Right cardiac atrium (tissue), 5 donors: ENCODE results near the gene EPHB4. TPM values are rescaled to one million over a fixed set of nuclear protein-coding genes. Genes with fewer than 3 reads are reported as not detected.

Source experiments
- ATAC-seq, 2 donors: fragments of 200-7000 bp; cut with Tn5 transposase; one replicate each; pipeline versions ENCODE4 v1.8.0 to v1.9.1; 2020; ENCODE audit warnings: moderate library complexity in 2 of 2, mild to moderate bottlenecking in 1 of 2
- DNase-seq, 3 donors: peaks; one replicate each; pipeline ENCODE4 v3.0.0-alpha.2; 2020
- H3K27ac ChIP-seq: one replicate; pipeline ENCODE4 v1.5.1; 2013; ENCODE audit warnings: mild to moderate bottlenecking, low read length, control low read depth, moderate library complexity
- H3K27me3 ChIP-seq: one replicate; pipeline ENCODE4 v1.6.1; 2013; ENCODE audit not compliant: control insufficient read depth, insufficient read depth
- H3K4me1 ChIP-seq: one replicate; pipeline ENCODE4 v1.6.1; 2013; ENCODE audit warnings: low read length; ENCODE audit not compliant: control insufficient read depth, insufficient read depth
- H3K4me3 ChIP-seq: one replicate; pipeline ENCODE4 v1.5.1; 2013; ENCODE audit warnings: low read length, control low read depth
- H3K9me3 ChIP-seq: one replicate; pipeline ENCODE4 v1.6.1; 2013; ENCODE audit warnings: low read length; ENCODE audit not compliant: control insufficient read depth
- WGBS: extraction: QIAGEN DNeasy Blood & Tissue Kit; methylation state at CpG from one replicate; pipeline ENCODE4 v1.1.7; 2013; 5-methylcytosine and 5-hydroxymethylcytosine counted together
- intact Hi-C, 4 donors: fragments of 100-400 bp; cut with DNase I; formaldehyde crosslinking; loops; one replicate each; pipeline versions ENCODE4 v1.11.0 to v1.14.0; 2022 to 2023
- polyA plus RNA-seq: library from polyadenylated mRNA; stranded (reverse); fragments of 200-250 nt; gene quantifications from one replicate; pipeline ENCODE4 v1.2.3, GENCODE V29; 2013
- total RNA-seq, 4 donors: library from RNA; stranded (reverse); fragmentation: NEBNext Ultra II Directional; extraction: Animal tissue kit (Norgen Biotek cat#: 25700); gene quantifications; one replicate each; pipeline ENCODE4 v1.2.1, GENCODE V29; 2021
- donor health status: healthy with polysubstance abuse.
- donor health status: DM: no; HTN: yes; CAD: no.
- donor health status: DM: no; HTN: no; CAD: no.
- donor health status: DM: no; HTN: yes; CAD: no; lungs with severe emphysema.
- donor health status: DM: yes; HTN: yes; CAD: no.

EPHB4 gene
- total and polyA plus RNA-seq, 5 donors: 14.4 to 51.4 (median 29.6) TPM

DNA sequence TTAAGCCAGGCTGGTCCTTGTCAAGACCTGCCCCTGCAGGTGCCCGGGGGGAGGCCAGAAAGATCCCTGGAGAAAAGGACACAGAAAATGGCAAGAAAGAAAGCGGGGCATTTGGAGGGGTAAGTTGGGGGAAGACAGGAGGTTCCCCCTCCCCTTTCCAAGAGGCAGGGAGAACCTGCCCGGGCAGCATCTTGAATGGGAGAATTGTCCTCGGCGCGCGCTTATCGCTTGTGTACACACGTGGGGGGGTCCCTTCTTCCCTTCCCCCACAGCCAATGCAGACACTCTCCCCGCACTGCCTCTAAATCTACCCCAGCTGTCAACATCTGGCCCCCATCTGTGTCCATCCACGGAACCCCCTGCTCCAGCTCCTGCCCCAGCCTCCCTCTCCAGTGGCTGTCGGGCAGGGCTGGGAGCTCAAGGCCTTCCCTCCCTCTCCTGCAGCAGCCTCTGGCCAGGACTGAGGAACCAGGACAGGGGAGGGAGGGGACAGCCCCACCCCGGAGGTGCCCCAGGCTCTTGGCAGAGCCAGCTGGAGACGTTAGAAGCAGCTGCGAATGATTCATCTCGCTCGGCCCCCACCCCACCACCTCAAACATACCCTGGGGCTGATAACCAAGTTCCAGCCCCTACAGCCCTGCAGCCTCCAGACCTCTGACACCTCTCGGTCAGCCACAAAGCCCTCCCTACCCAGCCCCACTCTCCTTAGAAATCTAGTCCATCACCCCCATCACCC lies 25.3 kb downstream of the EPHB4 start:
- Histone ChIP-seq H3K4me1 (peaks cover 4% of the 10 kb centered on the region), H3K9me3 (no peaks in the 10 kb centered on the region), H3K4me3 (no peak overlapping the region), H3K27me3 (no peaks in the 10 kb centered on the region), H3K27ac (no peak overlapping the region)
- peak; percentile 48 to 60 for ATAC-seq
- intact Hi-C loops: loop anchor here (2.0 to 5.0 kb wide), 3 partner anchors 49 to 51 kb away; partner anchors contain the start of gene SLC12A9 (in 3 of the 4)
- DNase-seq: peak; percentile 62 to 80 (median 74)
- WGBS: 33% methylated on average over 18 of the region's 18 CpGs

DNA sequence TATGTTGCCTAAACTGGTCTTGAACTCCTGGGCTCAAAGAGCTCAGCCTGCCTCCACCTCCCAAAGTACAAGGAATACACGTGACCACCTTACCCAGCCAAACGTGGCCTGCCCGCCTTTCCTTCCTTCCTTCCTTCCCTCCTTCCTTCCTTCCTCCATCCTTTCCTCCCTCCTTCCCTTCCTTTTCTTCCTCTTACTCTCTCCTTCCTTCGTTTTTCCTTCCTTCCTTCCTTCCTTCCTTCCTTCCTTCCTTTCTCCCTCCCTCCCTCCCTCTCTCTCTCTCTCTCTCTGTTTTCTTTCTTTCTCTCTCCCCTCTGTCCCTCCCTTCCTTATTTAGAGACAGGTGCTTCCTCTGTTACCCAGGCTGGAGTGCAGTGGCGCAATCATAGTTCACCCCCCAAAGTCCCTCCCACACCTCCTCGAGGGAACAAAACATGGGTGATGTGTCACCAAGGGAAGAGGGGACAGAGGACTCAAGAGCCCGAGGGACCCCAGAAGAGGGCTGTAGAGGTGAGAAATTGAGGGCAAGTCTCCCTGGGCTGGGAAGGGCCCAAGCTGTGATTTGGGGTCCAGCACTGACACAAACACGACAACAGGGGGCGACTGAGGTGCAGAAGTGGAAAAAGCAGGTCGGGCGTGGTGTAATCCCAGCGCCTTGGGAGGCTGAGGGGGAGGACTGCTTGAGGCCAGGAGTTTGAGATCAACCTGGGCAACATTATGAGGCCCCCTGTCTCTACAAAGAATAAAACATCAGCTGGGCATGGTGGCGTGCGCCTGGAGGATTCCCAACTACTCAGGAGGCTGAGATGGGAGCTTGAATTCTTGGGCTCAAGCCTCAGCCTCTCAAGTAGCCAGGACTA lies 28.1 kb downstream of the EPHB4 start:
- intact Hi-C loops: no loop called here
- H3K27me3 ChIP-seq: no peaks in the 10 kb centered on the region
- peaks cover 4% of the 10 kb centered on the region for H3K4me1 ChIP-seq
- no peak overlapping the region for H3K4me3 ChIP-seq
- H3K27ac ChIP-seq: no peak overlapping the region
- 17% methylated on average over 14 of the region's 14 CpGs for WGBS
- peak; percentile 42 to 48 for ATAC-seq
- peak; percentile 66 to 86 (median 83) for DNase-seq
- H3K9me3 ChIP-seq: no peaks in the 10 kb centered on the region

DNA sequence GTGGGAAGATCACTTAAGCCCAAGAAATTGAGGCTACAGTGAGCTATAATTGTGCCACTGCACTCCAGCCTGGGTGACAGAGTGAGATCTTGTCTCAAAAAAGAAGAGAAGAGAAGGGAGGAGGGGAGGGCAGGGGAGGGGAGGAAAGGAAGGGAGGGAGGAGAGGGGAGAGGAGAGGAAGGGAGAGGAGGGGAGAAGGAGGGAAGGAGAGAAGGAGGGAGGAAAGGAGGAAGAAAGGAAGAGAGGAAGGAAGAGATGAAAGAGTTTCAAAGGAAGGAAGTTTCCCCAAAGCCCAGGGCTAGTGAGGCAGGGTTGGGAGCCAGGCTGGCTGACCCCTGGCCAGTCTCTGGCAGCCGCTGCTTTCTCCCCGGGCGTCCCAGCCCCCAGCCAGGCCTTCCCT lies 32.6 kb downstream of the EPHB4 start:
- Histone ChIP-seq H3K9me3 (no peaks in the 10 kb centered on the region), H3K27me3 (no peaks in the 10 kb centered on the region), H3K4me1 (no peaks in the 10 kb centered on the region), H3K27ac (no peak overlapping the region), H3K4me3 (no peak overlapping the region)
- WGBS: 13% methylated on average over 3 of the region's 3 CpGs
- no peak for DNase-seq
- no peak for ATAC-seq
- intact Hi-C loops: no loop called here

DNA sequence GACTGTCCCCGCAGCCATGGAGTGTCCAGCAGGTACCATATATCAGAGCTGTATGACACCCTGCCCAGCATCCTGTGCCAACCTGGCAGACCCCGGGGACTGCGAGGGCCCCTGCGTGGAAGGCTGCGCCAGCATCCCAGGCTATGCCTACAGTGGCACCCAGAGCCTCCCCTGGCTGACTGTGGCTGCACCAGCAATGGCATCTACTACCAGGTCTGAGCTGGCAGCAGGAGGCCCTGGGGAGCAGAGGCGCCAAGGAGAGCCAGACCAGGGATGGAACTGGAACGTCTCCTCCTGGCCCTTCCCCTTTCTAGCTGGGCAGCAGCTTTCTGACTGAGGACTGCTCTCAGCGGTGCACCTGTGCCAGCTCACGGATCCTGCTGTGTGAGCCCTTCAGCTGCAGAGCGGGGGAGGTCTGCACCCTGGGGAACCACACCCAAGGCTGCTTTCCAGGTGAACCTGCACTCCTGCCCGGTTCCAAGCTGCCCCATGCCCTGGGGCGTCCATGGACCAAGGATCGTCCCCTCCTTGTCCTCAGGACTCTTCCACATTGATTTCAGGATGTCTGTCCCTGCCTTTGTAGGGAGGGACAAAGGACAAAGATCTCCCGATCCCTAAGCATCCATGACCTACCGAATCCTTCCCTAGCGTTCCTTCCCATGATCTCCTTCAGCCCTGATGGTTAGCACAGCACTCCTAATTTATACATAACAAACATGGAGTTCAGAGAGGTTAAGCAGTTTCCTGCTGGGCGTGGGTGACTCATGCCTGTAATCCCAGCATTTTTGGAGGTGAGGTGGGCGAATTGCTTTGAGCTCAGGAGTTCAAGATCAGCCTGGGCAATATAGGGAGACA lies 33.3 kb downstream of the EPHB4 start:
- no peak for DNase-seq
- Histone ChIP-seq H3K27ac (no peak overlapping the region), H3K4me3 (no peak overlapping the region), H3K4me1 (no peaks in the 10 kb centered on the region), H3K9me3 (no peaks in the 10 kb centered on the region), H3K27me3 (no peaks in the 10 kb centered on the region)
- intact Hi-C loops: no loop called here
- no peak for ATAC-seq
- WGBS: 67% methylated on average over 18 of the region's 18 CpGs

DNA sequence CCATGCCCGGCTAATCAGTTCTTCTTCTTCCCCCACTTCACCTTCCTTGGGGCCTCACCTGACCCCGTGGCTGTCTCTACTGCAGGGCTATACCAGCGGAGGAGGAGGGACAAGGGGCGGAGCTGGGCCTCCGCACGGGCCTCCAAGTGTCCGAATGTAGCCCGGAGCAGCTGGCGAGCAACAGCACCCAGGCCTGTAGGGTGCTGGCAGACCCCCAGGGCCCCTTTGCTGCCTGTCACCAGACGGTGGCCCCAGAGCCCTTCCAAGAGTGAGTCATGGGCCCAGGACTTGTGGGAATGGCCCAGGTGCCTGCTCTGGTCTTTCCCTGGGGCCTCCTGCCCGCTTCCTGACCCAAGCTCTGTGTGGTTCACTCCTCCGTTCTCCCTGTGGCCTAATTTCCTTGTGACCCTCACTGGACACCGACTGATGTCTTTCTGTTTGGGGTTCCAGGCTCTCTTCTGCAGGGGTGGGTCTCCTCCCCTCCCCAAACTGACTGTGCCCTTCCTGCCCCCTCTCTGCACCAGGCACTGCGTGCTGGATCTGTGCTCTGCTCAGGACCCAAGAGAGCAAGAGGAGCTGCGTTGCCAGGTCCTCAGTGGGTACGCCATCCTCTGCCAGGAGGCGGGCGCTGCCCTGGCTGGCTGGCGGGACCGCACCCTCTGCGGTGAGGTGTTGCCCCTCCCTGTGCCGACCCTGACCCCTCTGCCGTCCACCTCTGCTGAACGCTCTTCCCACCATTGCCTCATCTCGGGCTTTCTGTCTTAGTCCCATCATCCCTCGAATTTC lies 35.2 kb downstream of the EPHB4 start:
- Histone ChIP-seq H3K27me3 (no peaks in the 10 kb centered on the region), H3K4me3 (no peak overlapping the region), H3K9me3 (no peaks in the 10 kb centered on the region), H3K27ac (no peak overlapping the region), H3K4me1 (no peaks in the 10 kb centered on the region)
- ATAC-seq: no peak
- WGBS: 81% methylated on average over 26 of the region's 26 CpGs
- DNase-seq: no peak
- intact Hi-C loops: no loop called here

DNA sequence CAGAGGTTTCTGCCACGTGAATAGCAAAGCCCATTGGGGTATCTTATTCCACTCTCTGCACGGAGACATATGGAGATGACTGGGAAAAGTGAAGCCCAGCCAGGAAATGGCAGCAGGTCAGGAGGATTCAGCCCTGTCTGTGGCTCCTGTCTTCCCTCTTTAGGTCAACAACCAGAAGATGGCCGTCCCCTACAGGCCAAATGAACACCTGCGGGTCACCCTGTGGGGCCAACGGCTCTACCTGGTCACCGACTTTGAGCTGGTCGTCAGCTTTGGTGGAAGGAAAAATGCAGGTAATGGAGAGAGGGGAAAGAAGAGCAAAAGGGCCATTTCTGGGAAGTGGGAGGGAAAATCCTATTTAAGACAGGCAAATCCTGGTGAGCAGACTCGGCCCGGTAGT lies 38.3 kb downstream of the EPHB4 start:
- Histone ChIP-seq H3K27me3 (no peaks in the 10 kb centered on the region), H3K4me1 (no peaks in the 10 kb centered on the region), H3K4me3 (no peak overlapping the region), H3K27ac (no peak overlapping the region), H3K9me3 (no peaks in the 10 kb centered on the region)
- intact Hi-C loops: no loop called here
- no peak for DNase-seq
- 49% methylated on average over 9 of the region's 9 CpGs for WGBS
- no peak for ATAC-seq

DNA sequence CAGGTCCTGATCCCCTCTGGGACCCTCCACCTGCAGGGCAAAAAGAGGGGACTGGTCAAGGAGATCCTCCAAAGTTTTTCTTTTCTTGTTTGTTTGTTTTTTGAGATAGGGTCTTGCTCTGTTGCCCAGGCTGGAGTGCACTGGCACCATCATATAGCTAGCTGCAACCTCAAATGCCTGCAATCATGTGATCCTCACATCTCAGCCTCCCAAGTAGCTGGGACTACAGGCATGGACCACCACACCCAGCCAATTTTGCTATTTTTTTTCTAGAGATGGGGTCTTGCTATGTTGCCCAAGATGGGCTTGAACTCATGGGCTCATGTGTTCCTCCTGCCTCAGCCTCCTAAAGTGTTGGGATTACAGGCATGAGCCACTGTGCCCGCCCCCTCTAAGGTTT lies 41.0 kb downstream of the EPHB4 start:
- Histone ChIP-seq H3K4me1 (no peaks in the 10 kb centered on the region), H3K9me3 (no peaks in the 10 kb centered on the region), H3K4me3 (no peak overlapping the region), H3K27ac (no peak overlapping the region), H3K27me3 (no peaks in the 10 kb centered on the region)
- ATAC-seq (no peak), DNase-seq (no peak)
- 90% methylated on average over 1 of the region's 1 CpG for WGBS
- intact Hi-C loops: no loop called here

DNA sequence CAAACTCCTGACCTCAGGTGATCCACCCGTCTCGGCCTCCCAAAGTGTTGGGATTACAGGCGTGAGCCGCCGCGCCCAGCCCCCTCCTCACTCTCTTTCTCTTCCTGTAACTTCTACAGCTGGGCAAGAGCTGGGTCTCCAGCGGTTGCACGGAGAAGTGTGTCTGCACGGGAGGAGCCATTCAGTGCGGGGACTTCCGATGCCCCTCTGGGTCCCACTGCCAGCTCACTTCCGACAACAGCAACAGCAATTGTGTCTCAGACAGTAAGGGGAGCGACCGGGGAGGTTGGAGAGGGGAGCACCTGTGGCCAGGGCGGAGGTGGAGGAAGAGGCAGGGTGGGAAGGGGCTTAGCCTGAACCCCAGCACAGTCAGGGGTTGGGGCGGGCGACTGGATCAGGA lies 41.4 kb downstream of the EPHB4 start:
- no peak overlapping the region for H3K27ac ChIP-seq
- WGBS: 30% methylated on average over 17 of the region's 17 CpGs
- no peaks in the 10 kb centered on the region for H3K9me3 ChIP-seq
- no peak overlapping the region for H3K4me3 ChIP-seq
- H3K27me3 ChIP-seq: no peaks in the 10 kb centered on the region
- intact Hi-C loops: no loop called here
- DNase-seq (no peak), ATAC-seq (no peak)
- H3K4me1 ChIP-seq: no peaks in the 10 kb centered on the region

DNA sequence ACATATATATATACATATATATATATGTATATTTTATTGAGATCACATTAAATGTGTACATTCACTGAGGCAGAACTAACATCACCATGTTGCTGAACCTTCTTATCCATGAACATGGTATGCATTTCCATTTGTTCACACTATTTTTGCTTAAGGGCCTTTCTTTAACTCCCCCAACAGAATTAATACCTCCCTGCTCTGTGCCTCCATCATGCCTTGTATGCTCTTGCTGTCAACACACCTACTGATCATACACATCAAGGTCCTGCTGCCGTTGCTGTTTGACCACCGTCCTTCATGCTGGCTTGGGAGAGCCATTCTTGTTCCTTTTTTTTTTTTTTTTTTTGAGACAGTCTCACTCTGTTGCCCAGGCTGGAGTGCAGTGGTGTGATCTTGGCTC lies 43.5 kb downstream of the EPHB4 start:
- Histone ChIP-seq H3K27ac (no peak overlapping the region), H3K4me1 (no peaks in the 10 kb centered on the region), H3K4me3 (no peak overlapping the region), H3K9me3 (no peaks in the 10 kb centered on the region), H3K27me3 (no peaks in the 10 kb centered on the region)
- no peak for DNase-seq
- intact Hi-C loops: no loop called here
- WGBS: 97% methylated on average over 2 of the region's 2 CpGs
- no peak for ATAC-seq

DNA sequence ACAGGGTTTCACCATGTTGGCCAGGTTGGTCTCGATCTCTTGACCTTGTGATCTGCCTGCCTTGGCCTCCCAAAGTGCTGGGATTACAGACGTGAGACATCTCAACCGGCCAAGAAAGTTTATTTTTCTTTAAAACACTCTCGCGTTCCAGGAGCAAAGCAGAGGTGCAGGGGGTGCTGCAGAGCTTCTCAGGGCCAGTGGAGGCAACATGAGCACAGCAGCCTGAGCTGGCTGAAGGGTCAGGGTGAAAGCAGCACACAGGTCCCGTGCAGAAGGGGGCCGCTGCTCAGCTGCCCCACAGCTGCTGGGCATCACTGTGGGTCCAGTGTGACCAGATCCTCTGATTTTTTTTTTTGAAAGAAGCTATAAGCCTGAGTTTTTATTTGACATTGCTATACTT lies 46.1 kb downstream of the EPHB4 start:
- Histone ChIP-seq H3K4me3 (no peak overlapping the region), H3K27ac (no peak overlapping the region), H3K27me3 (no peaks in the 10 kb centered on the region), H3K4me1 (no peaks in the 10 kb centered on the region), H3K9me3 (no peaks in the 10 kb centered on the region)
- intact Hi-C loops: no loop called here
- no peak for ATAC-seq
- 47% methylated on average over 7 of the region's 7 CpGs for WGBS
- DNase-seq: no peak
